Sciatic nerve (tissue), 2 donors: ENCODE results near the gene CDK5R2. TPM values are rescaled to one million over a fixed set of nuclear protein-coding genes. Genes with fewer than 3 reads are reported as not detected.
A peak's percentile ranks its signal among the peaks of the same experiment; 100 is the strongest.

Experiments used
- ATAC-seq: fragments of 200-7000 bp; cut with Tn5 transposase; one replicate; pipeline ENCODE4 v1.9.1; 2020; ENCODE audit warnings: mild to moderate bottlenecking, moderate library complexity
- DNase-seq: peaks from one replicate; pipeline ENCODE4 v3.0.0-alpha.2; 2020; ENCODE audit warnings: low spot score
- intact Hi-C: fragments of 100-400 bp; cut with DNase I; formaldehyde crosslinking; loops from one replicate; pipeline ENCODE4 v1.14.2; 2022
- microRNA-seq: library from miRNA; unstranded; fragments of <30 nt; microRNA quantifications from one replicate; pipeline ENCODE4 v1.2.0, GENCODE V29; 2020
- total RNA-seq: library from RNA; stranded (reverse); fragmentation: NEBNext Ultra II Directional; extraction: Animal tissue kit (Norgen Biotek cat#: 25700); gene quantifications from one replicate; pipeline ENCODE4 v1.2.1, GENCODE V29; 2021
- donor health status: DM: no; HTN: no; CAD: no.
- donor health status: DM: no; HTN: no; CAD: no.

The CDK5R2 gene
- total RNA-seq, 1 donor from 2014 or later: not detected

DNA sequence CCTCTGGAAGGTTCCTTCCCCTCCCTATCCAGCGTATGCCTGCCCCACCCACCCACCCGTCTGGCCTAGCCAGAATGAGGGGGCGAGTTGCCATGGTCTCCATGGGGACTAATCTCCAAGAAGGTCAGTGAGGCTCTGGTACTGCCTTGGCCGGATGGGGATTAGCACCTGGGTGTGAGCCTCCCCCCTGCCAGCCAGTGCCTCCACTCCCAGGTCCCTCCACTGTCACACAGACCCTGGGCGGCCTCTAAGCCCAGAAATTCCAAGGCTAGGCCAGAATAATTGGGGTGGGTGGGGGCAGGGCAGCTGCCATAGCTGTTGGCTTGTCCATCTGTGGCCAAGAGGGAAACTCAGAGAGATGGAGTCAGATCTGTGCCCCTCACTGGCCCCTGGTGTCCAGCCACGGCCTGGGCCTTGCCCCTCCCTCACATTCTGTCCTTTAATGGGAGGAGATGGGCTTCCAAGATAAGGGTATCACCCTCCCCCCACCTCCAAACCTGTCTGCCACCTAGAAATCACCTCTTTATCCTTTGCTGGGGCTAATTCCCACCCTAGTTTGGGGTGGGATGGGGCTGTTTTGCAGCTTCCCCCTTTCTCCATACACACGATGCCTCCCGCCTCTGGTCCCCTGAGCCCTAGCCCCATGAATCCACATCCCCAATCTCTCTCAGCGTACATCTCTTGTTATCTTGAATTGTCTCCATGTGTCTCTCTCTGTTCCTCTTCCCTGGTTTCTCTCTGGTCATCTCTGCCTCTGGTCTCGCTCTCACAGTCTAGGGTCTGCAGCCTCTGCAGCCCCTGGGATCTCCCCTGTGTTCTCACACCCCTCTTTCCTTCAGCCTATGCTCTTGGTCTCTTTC is 39.8 kb downstream of the CDK5R2 start:
- intact Hi-C loops: loop anchor here (10.0 kb wide), 1 partner anchor 156 kb away; no protein-coding TSS in a partner anchor

GRCh38 chr2:218999881-219000568 is 40.6 kb downstream of the CDK5R2 start:
- ATAC-seq: no peak
- intact Hi-C loops: loop anchor here (10.0 kb wide), 1 partner anchor 155 kb away; no protein-coding TSS in a partner anchor
- no peak for DNase-seq

More for the DNA sequence above, 39.8 kb downstream of the CDK5R2 start:
- no peak for ATAC-seq
- DNase-seq: no peak

GRCh38 chr2:219000569-219000960 is 41.1 kb downstream of the CDK5R2 start:
- ATAC-seq: no peak

GRCh38 chr2:219001100-219001576 is 41.7 kb downstream of the CDK5R2 start:
- no peak for ATAC-seq
- intact Hi-C loops: no loop called here
- no peak for DNase-seq

More at GRCh38 chr2:219000569-219000960, 41.1 kb downstream of the CDK5R2 start:
- DNase-seq: no peak
- intact Hi-C loops: no loop called here

GRCh38 chr2:219001577-219002394 is 42.3 kb downstream of the CDK5R2 start:
- intact Hi-C loops: no loop called here
- no peak for DNase-seq
- no peak for ATAC-seq

DNA sequence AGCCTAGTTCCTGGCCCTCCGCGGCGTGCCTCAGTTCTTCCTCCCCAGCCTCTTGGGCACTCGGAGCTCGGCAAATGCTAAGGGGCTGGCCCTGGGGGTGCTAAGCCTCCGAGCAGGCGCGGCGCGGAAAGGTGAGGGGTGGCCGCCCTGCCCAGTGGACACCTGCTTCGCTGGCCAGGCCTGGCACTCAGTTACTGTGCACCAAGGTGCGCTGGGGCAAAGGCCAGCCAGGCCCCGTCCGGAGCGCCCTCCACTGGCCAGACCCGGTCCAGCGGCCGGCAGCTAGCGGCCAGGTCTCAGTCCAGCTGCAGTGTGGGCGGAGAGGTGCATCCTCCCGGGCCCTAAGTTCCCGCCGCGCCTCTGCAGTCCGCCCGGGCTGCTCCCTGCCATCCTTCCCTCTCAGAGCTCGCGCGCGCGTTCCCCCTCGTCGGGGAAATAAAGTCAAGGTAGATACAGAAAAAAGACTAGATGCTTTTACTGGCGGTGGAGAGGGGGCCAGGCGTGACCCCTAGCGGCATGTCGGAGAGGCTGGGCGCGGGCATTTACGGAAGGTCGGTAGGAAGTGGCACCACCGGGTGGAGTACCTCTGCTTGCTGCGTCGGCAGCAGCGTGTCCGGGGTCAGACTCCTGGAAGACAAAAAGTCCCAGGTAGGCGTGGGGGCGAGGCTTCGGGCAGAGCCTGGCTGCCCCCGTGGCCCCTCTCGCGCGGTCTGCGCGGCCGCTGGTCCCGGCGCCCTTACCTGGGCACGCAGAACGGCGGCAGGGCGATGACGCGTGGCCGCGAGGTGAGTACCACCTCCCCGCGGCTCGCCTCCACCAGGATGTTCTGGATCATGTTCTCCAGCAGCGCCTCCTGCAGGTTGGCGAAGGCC is 43.2 kb downstream of the CDK5R2 start:
- ATAC-seq: no peak
- intact Hi-C loops: no loop called here

DNA sequence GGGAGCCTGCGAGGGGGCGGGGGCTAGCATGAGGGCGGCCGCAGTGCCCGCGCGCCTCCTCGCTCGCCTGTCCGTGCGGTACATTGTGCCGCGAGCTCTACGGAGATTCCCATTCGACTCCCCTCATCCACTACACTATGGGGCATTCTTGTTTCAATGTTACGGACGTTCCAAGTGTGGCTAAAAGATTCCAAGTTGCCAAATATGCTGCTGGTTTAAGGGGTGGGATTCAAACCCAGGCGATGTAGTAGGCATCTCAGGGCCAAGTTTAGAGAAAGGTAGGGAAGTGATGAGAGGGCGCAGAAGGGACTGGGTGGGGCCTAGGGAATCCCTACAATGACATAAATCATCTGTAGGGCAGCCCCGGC is 43.8 kb downstream of the CDK5R2 start:
- ATAC-seq: no peak
- intact Hi-C loops: no loop called here
- DNase-seq: no peak

More for the DNA sequence above, 43.2 kb downstream of the CDK5R2 start:
- DNase-seq: no peak

GRCh38 chr2:219003979-219004378 is 44.5 kb downstream of the CDK5R2 start:
- DNase-seq (no peak), ATAC-seq (no peak)
- intact Hi-C loops: no loop called here

- ATAC-seq (no peak), DNase-seq (no peak)
- intact Hi-C loops: no loop called here
These were observed 49.8 kb downstream of the CDK5R2 start for GRCh38 chr2:219009294-219009693.

DNA sequence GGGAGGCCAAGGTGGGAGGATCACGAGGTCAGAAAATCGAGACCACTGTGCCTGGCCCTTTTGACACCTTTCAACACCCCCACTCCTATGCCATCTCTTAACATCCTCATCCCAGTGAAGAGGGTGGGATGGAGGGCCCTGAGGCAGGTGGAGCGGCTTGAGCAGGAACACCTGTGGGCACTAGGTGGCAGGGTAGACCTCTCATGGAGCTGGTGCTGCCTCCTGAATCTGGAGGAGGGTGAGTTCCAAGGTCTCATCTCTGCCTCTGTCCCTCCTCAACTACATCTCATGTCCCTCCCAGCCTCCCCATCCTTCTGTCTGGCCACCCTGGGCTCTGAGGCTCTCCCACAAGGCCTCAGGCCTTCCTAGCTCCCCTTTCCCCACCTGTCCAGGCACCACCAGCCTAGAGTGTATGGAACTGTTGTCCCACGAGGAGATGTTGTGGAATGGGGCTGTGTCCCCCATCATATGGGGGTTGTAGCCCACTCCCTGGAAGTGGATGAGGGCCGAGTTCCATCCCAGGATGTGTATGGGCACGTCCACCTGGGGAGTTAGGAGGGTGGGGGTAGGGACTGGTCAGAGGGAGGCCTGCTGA is 50.8 kb downstream of the CDK5R2 start:
- DNase-seq: no peak
- peak; percentile 24 for ATAC-seq
- intact Hi-C loops: no loop called here

DNA sequence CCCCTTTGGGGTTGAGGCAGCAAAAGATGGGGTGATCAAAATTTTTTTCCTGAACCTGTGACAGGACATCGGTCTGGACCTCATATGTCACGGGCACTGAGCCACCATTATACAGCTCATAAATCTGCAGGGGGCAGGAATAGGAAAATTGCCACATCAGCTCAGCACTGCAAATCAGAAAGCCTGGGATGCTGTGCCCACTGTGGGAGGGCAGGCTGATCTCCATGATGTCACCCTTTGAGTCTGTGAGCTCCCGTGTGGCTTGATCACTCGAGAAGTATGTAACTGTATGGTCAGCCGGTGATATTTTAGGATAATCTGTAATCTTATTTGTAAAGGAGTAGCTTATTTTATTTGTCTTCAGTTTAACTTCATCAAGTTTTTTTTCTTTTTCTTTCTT is 51.4 kb downstream of the CDK5R2 start:
- intact Hi-C loops: no loop called here
- no peak for DNase-seq
- no peak for ATAC-seq

Small RNA genes within 50 kb of the gene (microRNA-seq; reads per million reads assigned to microRNA genes)
- gene MIR375: 183 reads per million, percentile 64 among the genes with 10 or more reads in this experiment

Other genes starting within 250 kb of the CDK5R2 start
- gene TTLL4, start 248.8 kb upstream of the CDK5R2 start, total RNA-seq: 50.3 TPM
- gene CYP27A1, start 177.5 kb upstream of the CDK5R2 start, total RNA-seq: 51.8 TPM
- 0.49 TPM for gene PRKAG3, start 127.9 kb upstream of the CDK5R2 start, total RNA-seq
- gene WNT6, start 99.9 kb upstream of the CDK5R2 start, total RNA-seq: 23.3 TPM
- gene WNT10A, start 78.8 kb upstream of the CDK5R2 start, total RNA-seq: 0.94 TPM
- gene FEV, start 25.5 kb downstream of the CDK5R2 start, total RNA-seq: not detected
- not detected for gene CRYBA2, start 33.8 kb downstream of the CDK5R2 start, total RNA-seq
- gene CFAP65, start 81.8 kb downstream of the CDK5R2 start, total RNA-seq: 0.18 TPM
- 0.22 TPM for gene IHH, start 101.3 kb downstream of the CDK5R2 start, total RNA-seq
- gene NHEJ1, start 201.1 kb downstream of the CDK5R2 start, total RNA-seq: 15.0 TPM
- gene SLC23A3, start 210.4 kb downstream of the CDK5R2 start, total RNA-seq: 3.3 TPM
- 55.8 TPM for gene CNPPD1, start 217.3 kb downstream of the CDK5R2 start, total RNA-seq
- gene RETREG2, start 218.6 kb downstream of the CDK5R2 start, total RNA-seq: 75.7 TPM
- 40.8 TPM for gene ZFAND2B, start 247.1 kb downstream of the CDK5R2 start, total RNA-seq